PFSK-1 (cell line): ENCODE data around the gene UNC13C.

Experiments used
- POLR2AphosphoS5 ChIP-seq: IDR thresholded peaks from 2 replicates; pipeline ENCODE4 v1.6.1; 2012; ENCODE audit warnings: low read depth, mild to moderate bottlenecking, control low read depth, low read length, moderate library complexity
- SIN3A ChIP-seq: IDR thresholded peaks from 2 replicates; pipeline ENCODE4 v1.6.1; 2012; ENCODE audit warnings: mild to moderate bottlenecking, low read length, moderate library complexity, borderline replicate concordance; ENCODE audit not compliant: insufficient read depth
- TF ChIP-seq, protein P1 (sequence below), 2 experiments: IDR thresholded peaks; 2 replicates each; pipeline versions ENCODE4 v1.6.1 to v1.8.0; 2011 to 2012; ENCODE audit warnings: low read depth in 2 of 2, low read length in 2 of 2, control low read depth in 1 of 2, inconsistent platforms in 1 of 2, mild to moderate bottlenecking in 1 of 2, moderate library complexity in 1 of 2; ENCODE audit not compliant: insufficient read depth in 1 of 2

DNA sequence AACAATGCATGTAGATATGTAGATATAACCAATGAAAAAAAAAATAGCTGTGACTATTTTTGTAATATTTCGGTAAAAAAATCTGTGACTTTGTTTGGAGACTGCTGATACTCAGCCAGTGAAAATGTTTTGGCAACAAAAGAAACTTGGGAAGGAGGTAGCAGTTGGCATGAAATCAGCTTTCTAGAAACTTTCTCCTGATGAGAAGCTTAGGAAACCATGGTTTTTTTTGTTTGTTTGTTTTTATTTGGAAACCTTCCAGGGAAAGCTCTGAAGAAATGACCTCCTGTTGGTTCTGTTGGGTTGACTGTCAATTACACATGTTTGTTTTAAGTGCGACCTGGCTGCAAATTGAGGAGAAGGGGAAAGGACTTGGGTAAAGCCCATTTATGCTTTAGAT, 445.9 kb downstream of the UNC13C start:
- TF ChIP-seq, protein P1, sequence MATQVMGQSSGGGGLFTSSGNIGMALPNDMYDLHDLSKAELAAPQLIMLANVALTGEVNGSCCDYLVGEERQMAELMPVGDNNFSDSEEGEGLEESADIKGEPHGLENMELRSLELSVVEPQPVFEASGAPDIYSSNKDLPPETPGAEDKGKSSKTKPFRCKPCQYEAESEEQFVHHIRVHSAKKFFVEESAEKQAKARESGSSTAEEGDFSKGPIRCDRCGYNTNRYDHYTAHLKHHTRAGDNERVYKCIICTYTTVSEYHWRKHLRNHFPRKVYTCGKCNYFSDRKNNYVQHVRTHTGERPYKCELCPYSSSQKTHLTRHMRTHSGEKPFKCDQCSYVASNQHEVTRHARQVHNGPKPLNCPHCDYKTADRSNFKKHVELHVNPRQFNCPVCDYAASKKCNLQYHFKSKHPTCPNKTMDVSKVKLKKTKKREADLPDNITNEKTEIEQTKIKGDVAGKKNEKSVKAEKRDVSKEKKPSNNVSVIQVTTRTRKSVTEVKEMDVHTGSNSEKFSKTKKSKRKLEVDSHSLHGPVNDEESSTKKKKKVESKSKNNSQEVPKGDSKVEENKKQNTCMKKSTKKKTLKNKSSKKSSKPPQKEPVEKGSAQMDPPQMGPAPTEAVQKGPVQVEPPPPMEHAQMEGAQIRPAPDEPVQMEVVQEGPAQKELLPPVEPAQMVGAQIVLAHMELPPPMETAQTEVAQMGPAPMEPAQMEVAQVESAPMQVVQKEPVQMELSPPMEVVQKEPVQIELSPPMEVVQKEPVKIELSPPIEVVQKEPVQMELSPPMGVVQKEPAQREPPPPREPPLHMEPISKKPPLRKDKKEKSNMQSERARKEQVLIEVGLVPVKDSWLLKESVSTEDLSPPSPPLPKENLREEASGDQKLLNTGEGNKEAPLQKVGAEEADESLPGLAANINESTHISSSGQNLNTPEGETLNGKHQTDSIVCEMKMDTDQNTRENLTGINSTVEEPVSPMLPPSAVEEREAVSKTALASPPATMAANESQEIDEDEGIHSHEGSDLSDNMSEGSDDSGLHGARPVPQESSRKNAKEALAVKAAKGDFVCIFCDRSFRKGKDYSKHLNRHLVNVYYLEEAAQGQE (IDR thresholded peaks at IDR 0.05; ENCODE audit: insufficient read depth in 1 of 2, low read depth in 2 of 2, low read length in 2 of 2) = no peak
- no peak for TF ChIP-seq POLR2AphosphoS5
- TF ChIP-seq SIN3A = no peak
